HL-60 (cell line): ENCODE results near the gene CNTROB.

ENCODE experiments used
- GABPA ChIP-seq: IDR thresholded peaks from 2 replicates; pipeline ENCODE4 v1.6.1; 2012; ENCODE audit warnings: low read depth
- SPI1 ChIP-seq: IDR thresholded peaks from 2 replicates; pipeline ENCODE4 v1.6.1; 2012; ENCODE audit warnings: low read depth, mild to moderate bottlenecking, borderline replicate concordance
- TF ChIP-seq, protein P1 (sequence below): IDR thresholded peaks from one replicate; pipeline ENCODE4 v1.5.1; 2011; ENCODE audit warnings: low read length, control low read depth, inconsistent platforms; ENCODE audit not compliant: insufficient read depth
- TF ChIP-seq, protein P2 (sequence below): IDR thresholded peaks from 2 replicates; pipeline ENCODE4 v1.6.1; 2012; ENCODE audit warnings: low read depth; ENCODE audit not compliant: insufficient replicate concordance

DNA sequence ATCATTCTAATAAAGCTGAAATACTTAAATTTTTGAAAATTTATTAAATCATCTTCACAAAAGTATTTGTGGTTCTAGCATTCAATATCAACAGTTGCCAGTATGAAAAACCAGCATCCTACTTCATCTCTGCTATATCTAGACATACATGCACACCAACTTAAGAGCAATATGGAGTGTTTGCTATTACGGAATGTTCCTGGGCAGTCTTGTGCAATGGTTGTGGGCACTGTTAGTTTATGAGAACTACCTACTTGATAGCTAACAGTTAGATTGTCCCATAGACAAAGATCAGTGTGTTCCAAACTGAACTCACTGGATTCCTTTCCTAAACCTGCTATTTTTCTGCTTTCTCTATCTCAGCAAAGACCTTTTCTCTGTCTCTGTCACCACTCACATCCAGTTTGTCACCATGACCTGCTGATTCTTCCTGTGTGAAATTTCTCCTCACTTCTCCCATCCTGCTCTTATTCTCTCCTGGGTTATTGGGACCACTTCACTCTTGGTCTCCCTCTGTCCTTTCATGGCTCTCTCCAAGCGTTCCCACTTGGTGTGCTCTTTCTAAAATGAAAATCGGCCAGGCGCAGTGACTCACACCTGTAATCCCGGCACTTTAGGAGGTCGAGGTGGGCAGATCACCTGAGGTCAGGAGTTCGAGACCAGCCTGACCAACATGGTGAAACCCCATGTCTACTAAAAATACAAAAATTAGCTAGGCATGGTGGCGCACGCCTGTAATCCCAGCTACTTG, 27.7 kb downstream of the CNTROB start:
- TF ChIP-seq GABPA, result no peak
- TF ChIP-seq, protein P1, sequence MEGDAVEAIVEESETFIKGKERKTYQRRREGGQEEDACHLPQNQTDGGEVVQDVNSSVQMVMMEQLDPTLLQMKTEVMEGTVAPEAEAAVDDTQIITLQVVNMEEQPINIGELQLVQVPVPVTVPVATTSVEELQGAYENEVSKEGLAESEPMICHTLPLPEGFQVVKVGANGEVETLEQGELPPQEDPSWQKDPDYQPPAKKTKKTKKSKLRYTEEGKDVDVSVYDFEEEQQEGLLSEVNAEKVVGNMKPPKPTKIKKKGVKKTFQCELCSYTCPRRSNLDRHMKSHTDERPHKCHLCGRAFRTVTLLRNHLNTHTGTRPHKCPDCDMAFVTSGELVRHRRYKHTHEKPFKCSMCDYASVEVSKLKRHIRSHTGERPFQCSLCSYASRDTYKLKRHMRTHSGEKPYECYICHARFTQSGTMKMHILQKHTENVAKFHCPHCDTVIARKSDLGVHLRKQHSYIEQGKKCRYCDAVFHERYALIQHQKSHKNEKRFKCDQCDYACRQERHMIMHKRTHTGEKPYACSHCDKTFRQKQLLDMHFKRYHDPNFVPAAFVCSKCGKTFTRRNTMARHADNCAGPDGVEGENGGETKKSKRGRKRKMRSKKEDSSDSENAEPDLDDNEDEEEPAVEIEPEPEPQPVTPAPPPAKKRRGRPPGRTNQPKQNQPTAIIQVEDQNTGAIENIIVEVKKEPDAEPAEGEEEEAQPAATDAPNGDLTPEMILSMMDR, result no peak
- TF ChIP-seq, protein P2, sequence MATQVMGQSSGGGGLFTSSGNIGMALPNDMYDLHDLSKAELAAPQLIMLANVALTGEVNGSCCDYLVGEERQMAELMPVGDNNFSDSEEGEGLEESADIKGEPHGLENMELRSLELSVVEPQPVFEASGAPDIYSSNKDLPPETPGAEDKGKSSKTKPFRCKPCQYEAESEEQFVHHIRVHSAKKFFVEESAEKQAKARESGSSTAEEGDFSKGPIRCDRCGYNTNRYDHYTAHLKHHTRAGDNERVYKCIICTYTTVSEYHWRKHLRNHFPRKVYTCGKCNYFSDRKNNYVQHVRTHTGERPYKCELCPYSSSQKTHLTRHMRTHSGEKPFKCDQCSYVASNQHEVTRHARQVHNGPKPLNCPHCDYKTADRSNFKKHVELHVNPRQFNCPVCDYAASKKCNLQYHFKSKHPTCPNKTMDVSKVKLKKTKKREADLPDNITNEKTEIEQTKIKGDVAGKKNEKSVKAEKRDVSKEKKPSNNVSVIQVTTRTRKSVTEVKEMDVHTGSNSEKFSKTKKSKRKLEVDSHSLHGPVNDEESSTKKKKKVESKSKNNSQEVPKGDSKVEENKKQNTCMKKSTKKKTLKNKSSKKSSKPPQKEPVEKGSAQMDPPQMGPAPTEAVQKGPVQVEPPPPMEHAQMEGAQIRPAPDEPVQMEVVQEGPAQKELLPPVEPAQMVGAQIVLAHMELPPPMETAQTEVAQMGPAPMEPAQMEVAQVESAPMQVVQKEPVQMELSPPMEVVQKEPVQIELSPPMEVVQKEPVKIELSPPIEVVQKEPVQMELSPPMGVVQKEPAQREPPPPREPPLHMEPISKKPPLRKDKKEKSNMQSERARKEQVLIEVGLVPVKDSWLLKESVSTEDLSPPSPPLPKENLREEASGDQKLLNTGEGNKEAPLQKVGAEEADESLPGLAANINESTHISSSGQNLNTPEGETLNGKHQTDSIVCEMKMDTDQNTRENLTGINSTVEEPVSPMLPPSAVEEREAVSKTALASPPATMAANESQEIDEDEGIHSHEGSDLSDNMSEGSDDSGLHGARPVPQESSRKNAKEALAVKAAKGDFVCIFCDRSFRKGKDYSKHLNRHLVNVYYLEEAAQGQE, result no peak
- no peak for TF ChIP-seq SPI1
